HEK293 (cell line): Measurements from ENCODE around the gene ZNF12.
"Not testable (repeated sequence)": the region's sequence is repeated elsewhere in the genome, so short reads cannot be mapped to it uniquely, and the experiment has no call there.

Experiments
- KLF10 ChIP-seq: fragments of 450-650 bp; IDR thresholded peaks from 2 replicates; pipeline ENCODE4 v1.5.1; 2018; ENCODE audit warnings: missing biosample characterization, mild to moderate bottlenecking, missing genetic modification characterization
- RBAK ChIP-seq: fragments of 450-650 bp; formaldehyde crosslinking; IDR thresholded peaks from 2 replicates; pipeline ENCODE4 v1.5.1; 2016; ENCODE audit warnings: missing biosample characterization, missing genetic modification characterization
- SP2 ChIP-seq: fragments of 450-650 bp; formaldehyde crosslinking; IDR thresholded peaks from 2 replicates; pipeline ENCODE4 v1.5.1; 2016; ENCODE audit warnings: missing biosample characterization, missing genetic modification characterization
- ZNF274 ChIP-seq, 2 experiments: fragments of 200-500 bp in 1 of 2; fragments of 450-650 bp in 1 of 2; sonication (Bioruptor generic) in 1 of 2; formaldehyde crosslinking in 1 of 2; IDR thresholded peaks; 2 replicates each; pipeline versions ENCODE4 v1.5.1 to v1.6.1; 2014 to 2016; ENCODE audit warnings: borderline replicate concordance in 1 of 2, inconsistent platforms in 1 of 2, low read length in 1 of 2, missing biosample characterization in 1 of 2, missing genetic modification characterization in 1 of 2
- ZNF629 ChIP-seq: fragments of 450-650 bp; formaldehyde crosslinking; IDR thresholded peaks from 2 replicates; pipeline ENCODE4 v1.5.1; 2017; ENCODE audit warnings: missing biosample characterization, missing genetic modification characterization
- TF ChIP-seq, protein P1 (sequence below): fragments of 450-650 bp; formaldehyde crosslinking; IDR thresholded peaks from 2 replicates; pipeline ENCODE4 v1.5.1; 2016; ENCODE audit warnings: missing biosample characterization, missing genetic modification characterization

DNA sequence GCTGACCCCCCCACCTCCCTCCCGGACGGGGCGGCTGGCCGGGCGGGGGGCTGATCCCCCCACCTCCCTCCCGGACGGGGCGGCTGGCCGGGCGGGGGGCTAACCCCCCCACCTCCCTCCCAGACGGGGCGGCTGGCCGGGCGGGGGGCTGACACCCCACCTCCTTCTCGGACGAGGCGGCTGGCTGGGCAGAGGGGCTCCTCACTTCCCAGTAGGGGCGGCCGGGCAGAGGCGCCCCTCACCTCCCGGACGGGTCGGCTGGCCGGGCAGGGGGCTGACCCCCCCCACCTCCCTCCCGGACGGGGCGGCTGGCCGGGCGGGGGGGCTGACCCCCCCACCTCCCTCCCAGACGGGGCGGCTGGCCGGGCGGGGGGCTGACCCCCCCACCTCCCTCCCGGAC lies 35.9 kb downstream of the ZNF12 start:
- not testable (repeated sequence) for TF ChIP-seq SP2 (tag by site-specific recombination); ZNF274 (IDR thresholded peaks at IDR 0.05; ENCODE audit: low read length); ZNF274 (tag by site-specific recombination; IDR thresholded peaks at IDR 0.05; ENCODE audit: borderline replicate concordance); ZNF629 (tag by site-specific recombination); KLF10 (tag by site-specific recombination); RBAK (tag by site-specific recombination)
- TF ChIP-seq, protein P1, sequence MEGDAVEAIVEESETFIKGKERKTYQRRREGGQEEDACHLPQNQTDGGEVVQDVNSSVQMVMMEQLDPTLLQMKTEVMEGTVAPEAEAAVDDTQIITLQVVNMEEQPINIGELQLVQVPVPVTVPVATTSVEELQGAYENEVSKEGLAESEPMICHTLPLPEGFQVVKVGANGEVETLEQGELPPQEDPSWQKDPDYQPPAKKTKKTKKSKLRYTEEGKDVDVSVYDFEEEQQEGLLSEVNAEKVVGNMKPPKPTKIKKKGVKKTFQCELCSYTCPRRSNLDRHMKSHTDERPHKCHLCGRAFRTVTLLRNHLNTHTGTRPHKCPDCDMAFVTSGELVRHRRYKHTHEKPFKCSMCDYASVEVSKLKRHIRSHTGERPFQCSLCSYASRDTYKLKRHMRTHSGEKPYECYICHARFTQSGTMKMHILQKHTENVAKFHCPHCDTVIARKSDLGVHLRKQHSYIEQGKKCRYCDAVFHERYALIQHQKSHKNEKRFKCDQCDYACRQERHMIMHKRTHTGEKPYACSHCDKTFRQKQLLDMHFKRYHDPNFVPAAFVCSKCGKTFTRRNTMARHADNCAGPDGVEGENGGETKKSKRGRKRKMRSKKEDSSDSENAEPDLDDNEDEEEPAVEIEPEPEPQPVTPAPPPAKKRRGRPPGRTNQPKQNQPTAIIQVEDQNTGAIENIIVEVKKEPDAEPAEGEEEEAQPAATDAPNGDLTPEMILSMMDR (tag by site-specific recombination) = not testable (repeated sequence)
